Inflammatory macrophage treated with lipopolysaccharide for 4 hours (primary cell): ENCODE data around the gene TNFRSF4.

ENCODE experiments used
- DNase-seq: peaks from one replicate; pipeline ENCODE4 v3.0.0-alpha.2; 2020

TNFRSF4 gene

GRCh38 chr1:1166642-1167397 is 47.1 kb downstream of the TNFRSF4 start:
- DNase-seq = no peak

- DNase-seq = no peak
These were observed 48.0 kb downstream of the TNFRSF4 start for GRCh38 chr1:1165900-1166421.

GRCh38 chr1:1165485-1165884 is 48.5 kb downstream of the TNFRSF4 start:
- DNase-seq = no peak

GRCh38 chr1:1164701-1165451 is 49.1 kb downstream of the TNFRSF4 start:
- no peak for DNase-seq

GRCh38 chr1:1164361-1164700 is 49.6 kb downstream of the TNFRSF4 start:
- no peak for DNase-seq

GRCh38 chr1:1163538-1164070 is 50.3 kb downstream of the TNFRSF4 start:
- no peak for DNase-seq

GRCh38 chr1:1162597-1163537 is 51.1 kb downstream of the TNFRSF4 start:
- DNase-seq = no peak

- no peak for DNase-seq
These were observed 52.3 kb downstream of the TNFRSF4 start for GRCh38 chr1:1161683-1162079.
